ENCODE results near the gene ELMO1.

ELMO1 gene

DNA sequence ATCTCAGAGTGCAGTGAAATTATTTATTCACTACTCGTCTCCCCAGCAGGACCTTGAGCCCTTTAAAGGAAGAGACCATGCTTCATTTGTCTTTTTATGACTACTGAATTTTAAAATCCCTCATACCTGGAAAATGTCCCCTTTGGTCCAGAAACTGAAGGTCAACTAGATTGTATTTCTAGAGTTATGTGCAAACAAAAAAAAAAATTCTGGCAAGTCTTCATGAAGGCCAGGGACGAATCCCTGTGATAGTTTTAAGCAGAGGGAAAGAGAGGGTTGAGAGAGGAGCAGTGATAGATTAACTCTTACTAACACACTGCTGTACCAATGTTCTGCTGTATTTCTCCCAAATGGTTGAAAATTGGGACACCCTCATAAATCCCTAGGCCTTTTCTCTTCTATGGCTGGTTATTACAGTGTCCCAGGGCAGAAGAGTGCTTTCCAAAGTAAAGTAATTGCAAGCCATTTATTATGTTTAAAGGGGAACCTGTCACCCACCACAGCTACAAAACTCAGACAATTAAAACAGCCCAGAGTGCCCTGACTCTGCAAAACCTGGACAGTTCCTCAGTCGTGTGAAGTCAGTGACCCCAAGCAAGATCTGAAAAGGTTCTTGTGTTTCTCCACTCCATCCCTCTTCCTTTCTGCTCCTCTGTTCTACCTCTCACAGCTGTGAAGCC, 541.6 kb downstream of the ELMO1 start:
- no peak for DNase-seq (ENCODE audit: low read depth)

DNA sequence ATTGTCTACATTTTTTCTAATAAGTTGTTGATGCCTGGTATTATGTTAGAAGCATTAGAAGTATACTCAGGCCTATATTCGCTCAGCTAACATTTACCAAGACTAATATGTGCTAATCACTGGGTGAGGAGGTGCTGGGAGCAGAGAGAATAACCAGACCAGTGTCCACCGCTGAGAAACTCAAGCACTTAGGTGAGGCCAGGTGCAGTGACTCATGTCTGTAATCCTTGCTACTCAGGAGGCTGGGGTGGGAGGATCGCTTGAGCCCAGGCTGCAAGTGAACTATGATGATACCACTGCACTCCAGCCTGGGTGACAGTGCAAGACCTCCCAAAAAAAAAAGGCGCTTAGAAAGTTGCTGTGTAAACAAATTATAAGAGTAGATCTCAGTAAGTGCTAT, 542.2 kb downstream of the ELMO1 start:
- no peak for DNase-seq (ENCODE audit: low read depth)

DNA sequence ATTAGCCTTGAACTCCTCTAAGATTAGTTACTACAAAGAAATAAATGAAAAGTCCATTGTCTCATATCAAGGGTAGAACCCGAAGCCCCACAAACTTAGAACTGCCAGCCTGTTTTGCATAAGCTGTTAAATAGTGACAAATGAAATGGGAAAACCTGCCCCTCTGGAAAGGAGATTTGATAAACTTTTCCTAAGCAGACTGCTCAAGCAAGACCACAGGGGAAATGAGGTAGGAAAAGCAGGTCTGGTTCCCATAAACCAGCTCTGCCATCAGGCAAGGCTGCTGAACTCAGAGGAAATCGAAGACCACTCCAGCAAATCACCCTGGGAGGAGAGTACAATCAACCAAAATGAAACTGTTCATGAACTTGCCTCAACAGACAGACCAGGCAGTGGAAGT, 542.8 kb downstream of the ELMO1 start:
- DNase-seq (ENCODE audit: low read depth) = no peak

DNA sequence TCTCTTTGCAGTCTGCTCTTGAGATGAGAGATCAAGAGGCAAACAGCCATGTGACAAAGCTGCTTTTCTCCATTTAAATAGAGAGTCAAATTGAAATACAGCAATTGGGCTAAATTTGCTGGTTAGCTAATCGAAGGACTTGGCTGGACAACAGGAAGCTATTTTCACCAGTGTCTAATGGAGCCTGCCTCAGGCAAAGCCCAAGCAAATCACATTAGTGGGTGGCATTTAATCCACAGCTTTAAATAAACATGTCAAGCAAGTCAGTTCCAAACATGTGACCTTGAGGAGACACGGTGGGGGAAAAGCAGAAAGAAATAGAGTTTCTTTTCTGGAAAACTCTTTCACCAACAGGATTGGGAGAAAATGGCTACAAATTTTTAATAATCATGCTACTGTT, 543.9 kb downstream of the ELMO1 start:
- DNase-seq (ENCODE audit: low read depth) = no peak

DNA sequence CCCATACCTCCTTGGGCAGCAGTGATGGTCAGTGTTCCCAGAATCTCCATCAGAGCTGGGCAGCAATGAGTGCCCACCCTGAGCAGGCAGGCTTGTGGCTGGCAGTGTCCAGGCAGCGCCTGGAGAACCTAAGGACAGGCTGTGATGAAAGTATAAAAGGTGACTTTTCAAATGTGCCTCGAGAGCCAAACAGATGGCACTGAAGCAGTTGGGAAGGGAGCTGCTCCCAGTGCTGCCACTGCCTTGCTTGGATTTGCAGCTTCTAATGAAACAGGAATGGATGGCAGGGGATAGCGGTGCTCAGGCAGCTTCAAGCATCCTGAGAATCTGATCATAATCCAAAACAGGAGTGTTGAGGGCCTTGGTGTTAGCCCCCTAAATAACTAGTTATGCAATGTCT, 544.6 kb downstream of the ELMO1 start:
- DNase-seq (ENCODE audit: low read depth) = no peak

DNA sequence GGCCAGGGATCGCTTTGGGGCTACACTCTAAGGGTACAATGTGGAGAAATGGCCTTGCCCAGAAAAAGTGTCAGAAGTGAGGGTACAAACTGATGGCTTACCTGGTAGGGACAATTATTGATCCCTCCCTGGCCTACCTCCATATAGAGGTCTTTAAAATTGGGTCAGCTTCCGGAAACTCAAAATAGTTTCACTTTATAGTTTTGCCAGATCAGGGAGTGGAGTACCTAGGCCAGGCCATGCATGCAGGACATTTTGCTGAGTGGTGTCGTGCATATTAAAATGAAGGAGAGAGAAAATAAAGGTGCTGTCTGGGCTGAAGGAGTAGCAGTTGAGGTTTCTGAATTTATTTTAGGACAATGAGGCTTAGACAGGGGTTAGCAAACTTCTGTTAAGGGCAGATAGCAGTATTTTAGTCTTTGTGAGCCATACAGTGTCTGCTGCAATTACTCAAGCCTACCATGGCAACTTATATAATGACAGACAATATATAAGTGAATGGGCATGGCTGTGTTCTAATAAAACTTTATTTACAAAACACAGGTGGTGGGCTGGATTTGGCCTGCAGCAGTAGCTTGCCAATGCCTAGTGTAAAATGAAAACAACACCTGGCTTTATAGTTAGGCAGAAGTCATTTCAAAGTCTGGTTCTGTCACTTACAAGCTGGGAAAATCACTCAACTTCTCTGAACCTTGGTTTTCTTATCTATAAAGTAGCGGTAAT, 547.5 kb downstream of the ELMO1 start:
- no peak for DNase-seq (ENCODE audit: low read depth)

DNA sequence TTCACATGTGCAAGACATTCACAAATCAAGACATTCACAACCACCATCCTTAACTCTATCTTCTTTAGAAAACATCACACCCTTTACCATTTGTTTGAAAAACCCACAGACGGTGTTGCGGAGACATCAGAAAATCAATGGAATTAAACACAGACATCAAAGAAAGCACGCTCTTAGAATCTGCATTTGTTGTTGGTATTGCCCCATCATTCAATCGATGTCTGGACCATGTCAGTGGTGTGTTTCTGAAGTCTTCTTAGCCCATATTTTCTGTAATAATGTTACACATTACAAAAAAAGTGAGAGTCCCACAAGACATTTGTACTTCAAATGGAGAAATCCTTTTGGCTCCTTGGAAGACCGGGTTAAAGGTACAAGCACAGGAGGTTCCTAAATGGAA, 550.5 kb downstream of the ELMO1 start:
- no peak for DNase-seq (ENCODE audit: low read depth)

DNA sequence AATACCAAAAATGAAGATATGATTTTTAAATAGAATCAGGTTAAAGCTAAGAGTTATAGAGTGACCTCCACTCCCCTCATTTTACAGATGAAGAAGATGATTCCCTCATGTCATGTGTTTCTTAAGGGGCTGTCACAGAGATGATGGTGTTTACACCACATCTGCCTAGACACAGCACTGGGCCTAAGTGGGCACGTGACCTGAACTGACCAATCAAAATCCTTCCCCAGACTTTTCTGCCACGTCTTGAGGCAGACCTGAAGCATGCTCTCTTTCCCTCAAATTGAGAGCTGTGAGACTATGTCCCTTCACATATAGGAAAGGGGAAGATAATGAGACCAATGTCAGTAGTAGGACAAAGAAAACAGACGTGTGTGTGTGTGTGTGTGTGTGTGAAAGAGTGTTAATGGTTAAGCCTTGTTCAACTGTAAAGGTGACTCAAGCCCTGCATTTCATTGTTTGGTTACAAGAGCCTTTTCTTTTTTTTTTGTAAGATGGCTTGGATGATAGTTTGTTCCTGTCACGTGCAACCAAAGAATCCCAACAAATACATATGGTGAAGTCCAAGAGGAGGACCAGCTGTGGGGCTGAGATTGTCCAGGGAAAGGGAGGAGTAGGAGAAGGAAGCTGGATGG, 551.6 kb downstream of the ELMO1 start:
- DNase-seq (ENCODE audit: low read depth) = no peak

DNA sequence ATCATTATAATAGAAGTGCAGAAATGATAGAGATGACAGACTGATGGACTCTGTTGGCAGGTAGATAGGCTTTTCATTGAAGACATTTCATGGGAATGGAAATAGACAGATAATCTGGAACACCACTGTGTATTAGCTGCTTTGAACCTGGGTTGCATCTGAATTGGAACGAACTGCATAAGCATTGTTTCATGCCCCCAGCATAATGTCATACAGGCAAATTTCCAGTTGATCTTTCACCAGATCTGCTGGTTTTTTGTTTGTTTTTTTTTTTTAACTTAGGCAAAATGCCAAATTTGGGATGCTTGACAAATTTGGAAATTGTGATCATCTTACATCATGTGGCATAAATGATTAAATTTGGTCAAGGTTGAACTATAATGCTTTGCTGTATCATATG, 552.2 kb downstream of the ELMO1 start:
- no peak for DNase-seq (ENCODE audit: low read depth)

DNA sequence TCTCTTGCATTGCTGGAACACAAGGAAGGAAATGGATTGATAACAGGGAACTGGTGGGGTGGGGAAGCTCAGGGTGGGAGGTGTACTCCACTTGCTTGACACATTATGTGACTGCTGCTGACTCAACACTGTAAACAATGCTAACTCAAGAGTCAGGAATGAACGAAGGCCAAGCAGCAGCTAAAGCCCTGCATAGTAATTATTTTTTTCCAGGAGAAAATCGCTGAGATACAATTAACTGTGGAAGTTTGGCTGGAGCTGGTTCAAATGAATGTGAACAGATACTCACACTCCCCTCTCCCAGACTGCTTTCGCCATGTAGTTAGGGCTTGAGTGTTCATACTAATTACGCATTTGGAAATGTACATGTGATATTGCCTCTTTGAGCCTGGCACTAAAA, 553.5 kb downstream of the ELMO1 start:
- DNase-seq (ENCODE audit: low read depth) = no peak

DNA sequence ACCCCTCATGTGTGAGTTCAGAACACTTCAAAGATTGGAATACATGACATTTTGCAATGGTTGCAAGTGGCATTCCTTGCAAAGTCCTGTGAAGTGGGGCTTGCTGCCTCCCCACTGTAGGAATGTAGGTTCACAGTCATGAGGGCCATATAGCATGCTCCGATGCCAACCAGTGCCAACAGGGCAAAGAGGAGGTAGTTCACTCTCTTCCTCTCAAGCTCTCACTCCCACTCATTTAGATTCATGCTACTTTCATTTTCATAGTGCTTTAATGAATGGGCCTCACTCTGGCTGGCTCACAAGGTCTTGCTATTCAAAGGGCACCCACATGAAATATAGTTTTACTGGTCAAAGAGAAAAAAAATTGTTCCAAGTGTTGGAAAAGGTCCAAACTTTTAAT, 554.5 kb downstream of the ELMO1 start:
- DNase-seq (ENCODE audit: low read depth) = no peak

DNA sequence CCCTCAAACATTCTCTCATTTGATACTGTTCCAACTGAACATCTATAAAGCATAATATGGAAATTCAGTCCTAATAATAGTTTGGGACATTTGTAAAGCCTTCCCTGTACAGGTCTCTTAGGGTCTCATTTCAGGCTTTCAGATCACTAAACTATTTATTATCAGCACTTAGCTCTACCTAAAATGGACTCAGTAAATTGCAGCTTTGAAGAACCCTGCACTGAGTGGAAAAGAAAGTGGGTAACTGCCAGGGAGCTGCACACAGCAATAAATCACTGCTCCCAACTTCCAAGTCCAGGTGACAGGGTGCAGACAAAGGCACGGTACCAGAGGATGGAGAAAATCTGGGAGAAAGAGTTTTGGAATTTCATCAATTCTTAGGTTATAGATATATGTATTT, 559.5 kb downstream of the ELMO1 start:
- no peak for DNase-seq (ENCODE audit: low read depth)

DNA sequence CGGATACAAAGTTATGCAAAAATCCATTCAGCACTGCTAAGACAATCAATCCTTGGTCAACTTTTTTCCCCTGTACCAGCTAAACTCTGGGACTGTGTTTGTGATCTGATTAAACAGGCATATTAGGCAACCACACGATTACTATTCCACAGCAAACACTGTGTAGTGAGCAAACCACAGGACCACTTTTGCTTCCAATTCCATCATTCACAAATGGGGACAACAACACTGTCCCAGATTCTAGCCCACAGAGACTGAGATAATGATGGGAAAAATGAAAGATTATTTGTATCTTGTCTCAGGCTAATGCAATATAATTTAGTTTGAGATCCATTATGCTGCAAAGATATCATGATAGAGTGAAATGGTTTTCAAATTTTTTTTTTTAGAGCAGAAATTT, 560.7 kb downstream of the ELMO1 start:
- no peak for DNase-seq (ENCODE audit: low read depth)

DNA sequence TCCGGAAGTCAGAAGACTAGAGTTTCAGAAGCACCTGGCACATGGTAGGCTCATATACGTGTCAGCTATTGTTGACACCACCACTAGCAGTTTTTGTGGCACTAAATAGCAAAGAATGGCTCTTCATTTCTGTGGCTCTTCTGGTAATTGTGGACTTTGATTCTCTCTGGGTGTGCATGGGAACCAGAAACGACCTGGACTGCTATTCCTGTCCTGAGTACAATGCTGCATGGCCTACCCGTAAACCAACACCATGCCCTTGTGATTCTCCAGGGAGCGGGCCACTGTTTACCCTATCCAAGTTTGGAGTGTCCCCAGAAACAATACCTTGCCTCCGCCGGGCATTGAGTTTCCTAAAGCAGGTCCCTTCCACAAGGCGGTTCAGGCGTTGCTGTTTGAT, 561.4 kb downstream of the ELMO1 start:
- DNase-seq (ENCODE audit: low read depth) = no peak

DNA sequence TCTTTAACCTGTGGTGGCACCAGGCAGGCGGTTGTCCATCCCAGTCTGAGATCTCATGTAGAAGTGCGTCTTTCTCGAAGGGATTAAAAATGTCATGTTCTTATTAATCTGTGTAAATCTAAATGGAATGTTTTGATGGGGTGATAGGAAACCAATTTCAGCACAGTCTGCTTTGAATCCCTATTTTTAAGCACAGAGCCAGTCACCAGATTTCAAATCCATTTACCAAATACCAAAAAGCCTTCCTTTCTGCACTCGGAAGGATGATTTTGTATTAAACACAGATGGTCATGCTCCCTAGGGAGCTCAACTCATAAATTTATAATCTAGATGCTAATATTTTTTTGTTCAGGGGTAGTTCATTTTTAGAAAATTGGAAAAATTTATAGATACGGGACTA, 563.8 kb downstream of the ELMO1 start:
- DNase-seq (ENCODE audit: low read depth) = no peak

DNA sequence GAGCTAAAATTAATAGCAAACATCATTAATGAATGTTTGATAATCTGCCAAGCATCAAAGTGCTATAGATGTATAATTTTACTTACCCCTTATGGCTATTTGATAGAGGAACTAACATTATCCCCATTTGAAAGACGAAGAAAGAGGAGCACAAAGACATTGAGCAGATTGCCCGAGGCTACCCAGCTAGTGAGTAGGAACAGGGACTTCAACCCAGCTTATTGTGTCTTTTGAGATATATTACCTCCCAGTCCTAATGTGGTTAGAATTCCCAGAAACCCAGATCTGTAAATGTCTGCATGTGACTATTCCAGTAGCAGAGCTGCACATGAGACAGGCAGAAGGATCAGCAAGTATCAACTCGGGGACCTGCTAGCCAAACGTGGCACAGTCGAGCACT, 564.3 kb downstream of the ELMO1 start:
- DNase-seq (ENCODE audit: low read depth) = no peak

DNA sequence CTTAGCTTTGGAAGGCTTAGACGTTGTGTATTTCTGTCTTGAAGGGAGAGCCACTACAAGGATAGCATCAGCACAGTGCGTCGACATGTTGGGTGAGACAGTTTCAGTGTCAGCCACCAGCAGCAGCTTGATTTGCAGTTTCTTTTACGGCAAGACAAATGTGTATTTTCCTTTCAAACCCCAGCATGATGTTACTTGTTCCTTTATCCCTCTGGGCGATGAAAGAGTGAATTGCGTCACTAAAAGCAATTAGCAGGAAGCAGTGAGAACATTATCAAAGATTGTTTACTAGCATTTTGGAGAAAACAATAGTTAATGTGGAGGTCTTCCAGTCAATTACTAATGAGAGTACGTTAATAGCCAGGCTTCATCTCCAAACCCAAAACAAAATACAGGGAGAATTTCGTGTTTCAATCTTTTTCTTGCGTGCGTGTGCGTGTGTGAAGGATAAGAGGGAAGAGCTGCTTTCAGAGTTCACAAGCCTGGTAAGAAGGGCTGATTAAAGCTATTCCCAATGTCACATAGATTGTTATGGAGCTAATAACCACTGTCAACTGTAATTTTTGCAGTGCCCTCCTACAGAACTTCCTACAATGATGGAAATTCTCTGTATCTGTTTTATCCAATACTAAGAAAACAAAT, 567.3 kb downstream of the ELMO1 start:
- no peak for DNase-seq (ENCODE audit: low read depth)

DNA sequence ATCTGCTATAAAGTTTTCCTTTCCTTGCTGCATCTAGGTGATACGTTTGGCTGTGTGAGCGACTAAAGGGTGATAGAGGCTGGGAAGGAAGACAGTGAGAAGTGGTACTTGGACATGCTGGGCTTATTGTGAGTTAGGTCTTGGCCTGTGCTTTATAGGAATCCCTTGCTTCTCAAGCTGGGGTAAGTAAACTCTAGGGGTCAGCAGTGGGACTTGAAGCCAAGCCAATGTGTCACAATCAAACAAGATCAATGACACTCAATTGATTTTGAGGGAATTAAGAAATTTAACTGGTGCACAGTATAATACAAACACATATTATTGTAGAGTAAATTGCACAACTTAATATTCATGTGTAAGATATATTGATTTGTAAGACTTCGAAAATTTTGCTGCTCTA, 568.6 kb downstream of the ELMO1 start:
- no peak for DNase-seq (ENCODE audit: low read depth)

DNA sequence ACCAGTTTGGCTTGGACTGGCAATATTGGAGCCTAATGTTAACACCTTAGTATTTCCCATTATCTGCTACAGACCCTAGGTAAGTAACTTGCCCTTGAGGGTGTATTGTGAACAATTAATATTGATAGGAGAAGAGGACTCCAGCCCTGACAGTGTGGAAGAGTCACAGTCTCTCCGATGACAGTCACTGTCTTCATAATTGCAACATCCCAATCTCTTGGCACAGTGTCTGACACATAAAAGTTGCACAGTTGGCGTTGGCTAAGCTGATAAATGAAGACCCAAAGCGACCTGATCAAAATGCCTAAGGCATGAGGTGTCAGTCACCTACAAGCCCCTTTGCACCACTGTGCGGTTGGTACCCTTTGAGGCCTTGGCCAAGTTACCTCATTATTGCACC, 569.6 kb downstream of the ELMO1 start:
- no peak for DNase-seq (ENCODE audit: low read depth)

DNA sequence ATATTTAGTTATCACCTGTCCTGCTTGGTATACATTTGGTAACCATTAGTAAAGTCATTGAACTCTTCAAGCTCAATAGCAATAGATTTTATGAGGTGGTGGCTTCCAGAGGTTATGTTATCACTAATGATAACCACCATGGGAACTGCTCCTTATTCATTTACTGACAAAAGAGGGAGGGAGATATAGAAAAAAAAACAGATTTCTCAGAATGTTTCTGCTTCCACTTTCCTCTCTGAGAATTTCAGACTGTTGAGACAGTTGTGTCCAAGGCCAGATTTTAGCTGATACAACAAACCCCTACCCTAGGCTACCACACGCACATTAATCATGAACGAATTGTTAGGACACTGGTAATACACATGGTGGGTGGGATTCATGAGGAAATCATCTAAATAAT, 570.4 kb downstream of the ELMO1 start:
- DNase-seq (ENCODE audit: low read depth) = no peak

DNA sequence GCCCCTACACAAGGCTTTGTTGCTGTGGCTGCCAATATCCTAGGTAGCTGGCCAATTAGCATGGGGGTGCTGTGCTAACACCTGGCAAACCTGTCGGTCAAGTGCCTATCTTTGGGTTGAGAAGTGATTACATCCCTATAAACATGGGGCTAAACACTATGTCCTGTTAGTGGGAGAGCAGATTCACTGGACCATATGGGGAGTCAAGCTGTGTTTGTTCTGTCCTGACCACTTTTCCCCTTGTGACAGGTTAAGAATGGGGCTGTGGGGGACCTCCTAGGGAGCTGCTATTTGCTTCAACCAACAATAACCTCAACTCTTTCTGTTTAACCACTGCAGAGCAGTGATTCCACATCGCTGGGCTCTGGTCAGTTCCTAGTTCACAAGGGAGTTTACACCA, 572.9 kb downstream of the ELMO1 start:
- no peak for DNase-seq (ENCODE audit: low read depth)

DNA sequence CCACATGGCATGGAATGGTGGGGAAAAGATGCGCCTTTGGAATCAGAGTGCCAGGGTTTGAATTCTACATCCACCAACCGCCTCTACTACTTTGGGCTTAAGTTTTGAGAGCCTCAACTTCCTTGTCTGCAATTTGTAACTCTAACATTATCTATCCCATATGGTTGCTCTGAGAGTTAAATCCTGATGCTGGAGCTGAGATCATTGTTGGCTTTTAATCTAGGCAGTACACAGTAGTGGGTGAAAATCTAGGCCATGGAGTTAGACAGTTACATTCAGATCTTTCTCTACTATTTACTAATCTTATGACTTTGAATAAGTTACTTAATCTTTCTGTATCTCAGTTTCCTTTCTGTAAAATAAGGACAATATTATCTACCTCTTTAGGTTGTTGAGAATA, 574.6 kb downstream of the ELMO1 start:
- no peak for DNase-seq (ENCODE audit: low read depth)

DNA sequence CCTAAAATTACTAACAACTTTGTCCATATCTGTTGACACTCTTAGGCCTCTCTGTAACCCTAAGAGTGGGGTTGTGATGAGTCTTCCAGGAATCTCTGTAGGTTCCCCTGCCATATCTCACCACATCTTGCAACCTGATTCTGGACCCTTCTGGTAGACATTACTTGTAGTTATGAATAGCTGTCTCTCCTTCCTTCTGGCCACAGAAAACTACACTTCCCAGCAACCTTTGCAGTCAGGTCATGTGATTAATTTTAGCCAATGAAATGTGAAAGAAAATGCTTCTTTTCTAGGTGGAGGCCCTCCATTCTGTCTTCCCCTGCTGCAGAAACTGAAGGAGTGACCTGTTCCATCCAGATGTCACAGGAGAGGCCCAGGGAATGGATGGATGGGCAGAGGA, 576.8 kb downstream of the ELMO1 start:
- no peak for DNase-seq (ENCODE audit: low read depth)

Measured in stimulated activated CD8-positive, alpha-beta memory T cell treated with anti-CD3 and anti-CD28 coated beads, Interleukin-12 subunit alpha, Interleukin-12 subunit beta, amount 100 ng/mL, for 1 hour (primary cell).